GM18519 (cell line): ENCODE results near the gene ZRSR2.
A peak's percentile ranks its signal among the peaks of the same experiment; 100 is the strongest.

Experiments used
- ATAC-seq: cut with Tn5 transposase; IDR thresholded peaks from one replicate; pipeline ENCODE4 v1.9.1; 2021; ENCODE audit warnings: mild to moderate bottlenecking, moderate library complexity; ENCODE audit not compliant: unreplicated experiment, low FRiP score

The ZRSR2 gene

DNA sequence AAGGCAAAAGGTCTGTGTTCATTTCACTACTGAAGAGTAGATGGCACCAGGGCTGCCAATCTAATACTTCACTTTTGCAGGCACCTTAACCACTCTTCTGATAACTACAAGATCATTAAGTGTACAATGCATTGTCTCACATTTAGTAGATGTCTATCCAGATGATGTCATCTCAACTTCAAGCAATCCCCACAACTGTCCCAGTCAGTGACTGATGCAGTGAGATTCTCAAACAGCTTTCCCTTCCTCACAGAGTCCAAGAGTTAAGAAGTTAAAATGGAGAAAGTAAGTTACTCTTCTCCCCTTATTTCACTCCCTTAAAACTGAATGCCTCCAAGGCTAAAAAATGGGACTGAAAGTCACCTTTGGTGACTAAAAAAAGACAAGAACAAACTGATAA is 53.7 kb downstream of the ZRSR2 start:
- ATAC-seq, result no peak

DNA sequence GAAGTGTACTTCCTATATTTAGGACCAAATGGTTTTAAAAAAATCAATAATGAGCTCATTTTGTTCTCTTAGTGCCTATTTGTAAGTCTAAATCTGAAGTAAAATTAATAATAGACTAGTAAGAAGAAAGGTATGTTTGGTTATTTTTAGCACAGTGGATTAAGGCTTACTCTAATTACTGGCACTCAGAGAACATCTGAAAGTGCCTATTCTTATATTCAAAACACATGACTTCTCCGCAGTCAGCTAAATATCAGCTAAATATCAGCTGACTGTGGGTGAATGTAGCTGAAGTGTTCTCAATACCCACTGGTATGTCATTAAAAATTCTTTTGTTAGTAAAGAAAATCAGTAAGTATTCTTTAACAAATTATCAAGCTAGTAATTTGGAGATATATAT is 58.3 kb downstream of the ZRSR2 start:
- no peak for ATAC-seq

DNA sequence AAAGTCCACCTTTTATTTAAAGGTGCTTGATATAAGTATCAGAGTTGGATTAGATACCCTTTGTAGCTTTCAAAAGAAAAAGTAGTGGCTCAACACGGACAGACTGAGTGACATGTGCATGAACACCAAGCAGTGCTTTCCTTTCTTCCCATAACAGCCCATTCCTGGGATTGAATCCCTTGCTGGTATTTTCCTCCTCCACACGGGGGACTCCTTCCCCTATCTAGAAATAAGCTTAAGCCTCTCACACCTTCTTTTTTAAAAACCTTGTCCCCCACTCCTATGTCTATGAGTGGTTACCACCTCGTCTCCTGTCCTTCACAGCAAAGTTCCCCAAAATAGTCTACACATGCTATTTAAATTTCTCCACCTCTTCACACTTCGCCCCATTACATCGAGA is 59.3 kb downstream of the ZRSR2 start:
- ATAC-seq, result no peak

- no peak for ATAC-seq
Measured at GRCh38 chrX:15853586-15854079, 63.3 kb downstream of the ZRSR2 start.

DNA sequence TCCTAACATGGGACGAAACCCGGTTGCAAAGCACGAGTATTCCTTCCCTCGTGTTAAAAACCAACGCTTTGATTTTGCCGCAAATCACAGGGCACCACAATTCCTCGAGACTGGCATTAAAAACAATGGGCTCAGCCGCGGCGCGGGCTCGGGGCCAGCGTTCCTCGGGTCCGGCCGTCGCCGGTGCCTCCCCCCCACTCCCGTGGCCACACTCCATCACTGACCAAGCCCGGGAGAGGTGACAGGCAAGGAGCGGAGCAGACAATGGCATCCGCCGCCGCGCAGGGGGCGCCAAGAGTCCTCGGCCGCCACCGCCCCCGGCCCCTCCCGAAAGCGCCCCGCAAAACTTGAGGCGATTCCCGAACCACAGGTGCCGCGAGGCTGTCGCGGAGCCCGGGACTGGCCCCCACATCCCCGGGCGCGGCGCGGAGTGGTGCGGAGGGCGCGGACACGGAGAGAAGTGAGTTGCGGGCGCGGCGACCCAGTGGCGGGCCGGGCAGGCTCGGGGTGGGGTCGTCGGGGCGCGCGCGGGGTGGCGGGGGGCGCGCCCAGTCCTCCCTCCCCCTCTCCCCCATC is 63.9 kb downstream of the ZRSR2 start:
- no peak for ATAC-seq

- peak; percentile 89 for ATAC-seq
Measured at GRCh38 chrX:15854712-15855567, 64.7 kb downstream of the ZRSR2 start, which contains the start of gene AP1S2. AP1S2 (minus strand) TSS chrX:15854813; CDS start chrX:15852524, 2,289 bp downstream.

DNA sequence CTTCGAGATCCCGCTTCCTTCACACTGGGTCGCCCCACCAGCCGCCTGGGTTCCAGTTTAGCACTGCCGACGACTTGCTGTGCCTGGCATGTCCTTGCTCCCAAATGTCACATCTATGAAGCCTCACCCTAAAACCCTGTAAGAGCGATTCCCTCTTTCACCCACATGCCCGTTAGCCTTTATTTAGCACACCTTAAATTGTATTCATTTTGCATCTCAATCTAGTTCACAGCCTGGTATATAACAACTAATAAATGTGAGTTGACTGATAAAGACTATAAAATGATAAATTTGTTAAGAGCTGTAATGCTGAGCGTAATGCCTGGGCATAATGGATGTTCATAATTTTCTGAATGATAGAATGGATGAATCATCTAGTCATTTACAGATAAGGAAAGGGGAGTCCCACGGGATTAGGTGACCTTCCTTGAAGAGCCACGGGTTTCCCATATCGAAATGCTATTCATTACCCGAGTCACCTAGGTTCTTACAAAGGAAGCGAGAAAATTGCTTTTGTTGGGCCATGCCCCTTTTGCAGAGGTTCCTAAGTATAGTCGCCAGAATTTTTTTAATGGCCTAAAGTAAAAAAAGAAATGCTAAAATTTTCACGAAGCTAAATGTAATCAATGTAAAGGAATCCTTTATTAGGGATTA is 65.4 kb downstream of the ZRSR2 start:
- no peak for ATAC-seq

GRCh38 chrX:15856222-15856587 is 65.9 kb downstream of the ZRSR2 start:
- ATAC-seq, result no peak

DNA sequence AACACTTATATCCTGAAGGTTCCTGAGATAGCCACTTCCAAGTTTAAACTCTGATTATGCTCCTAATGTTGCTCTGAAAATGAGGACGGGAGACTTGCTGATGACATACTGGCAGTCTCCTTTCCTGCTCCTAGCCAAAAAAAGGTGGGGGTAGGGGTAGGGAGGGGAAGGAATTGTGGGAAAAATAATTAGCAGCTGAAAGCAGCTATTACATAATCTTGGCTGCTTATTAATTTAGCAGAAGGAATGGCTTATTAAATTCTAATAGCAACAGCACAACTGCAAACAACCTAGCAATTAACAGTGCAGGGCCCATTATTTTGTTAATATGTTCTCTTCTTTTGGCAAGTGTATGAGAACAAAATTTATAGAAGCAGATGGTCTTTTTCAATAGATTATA is 66.4 kb downstream of the ZRSR2 start:
- ATAC-seq, result no peak

DNA sequence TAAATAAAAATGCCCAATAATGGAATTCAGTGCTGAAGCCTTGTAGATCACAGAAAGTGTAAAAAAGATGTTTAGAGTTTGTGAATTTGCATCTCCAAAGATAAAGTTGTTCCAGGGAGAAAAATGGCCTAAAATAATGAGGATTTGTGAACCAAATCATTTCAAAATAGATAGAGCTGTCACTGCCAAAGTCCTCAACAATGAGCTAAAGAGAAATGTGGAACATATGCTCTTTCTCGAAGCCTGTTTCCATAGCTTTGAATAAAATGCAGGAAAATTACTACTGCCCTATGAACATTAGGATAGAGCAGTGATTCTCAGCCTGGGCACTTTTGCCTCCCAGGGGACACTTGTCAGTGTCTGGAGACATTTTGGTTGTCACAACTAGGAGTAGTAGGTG is 67.8 kb downstream of the ZRSR2 start:
- ATAC-seq, result no peak

- ATAC-seq, result no peak
Measured at GRCh38 chrX:15860921-15861320, 70.6 kb downstream of the ZRSR2 start.

DNA sequence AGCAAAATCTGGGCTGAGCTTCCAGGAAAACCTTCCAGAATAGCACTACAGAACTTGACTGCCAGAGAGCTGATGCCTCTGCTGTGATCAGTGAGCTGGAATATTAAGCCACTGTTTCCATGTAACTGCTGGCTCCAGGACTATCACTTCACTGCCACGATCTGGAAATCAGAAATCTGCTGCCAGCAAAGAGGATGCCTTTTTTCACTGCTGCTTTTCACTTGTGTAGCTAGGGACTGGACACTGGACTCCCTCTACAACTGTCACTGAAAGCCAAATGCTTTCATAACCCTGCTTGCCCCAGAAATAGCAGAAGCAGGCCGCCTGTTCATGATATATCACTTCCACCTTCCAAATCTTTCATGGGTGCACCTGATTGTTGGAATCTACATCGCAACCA is 73.7 kb downstream of the ZRSR2 start:
- ATAC-seq, result no peak

DNA sequence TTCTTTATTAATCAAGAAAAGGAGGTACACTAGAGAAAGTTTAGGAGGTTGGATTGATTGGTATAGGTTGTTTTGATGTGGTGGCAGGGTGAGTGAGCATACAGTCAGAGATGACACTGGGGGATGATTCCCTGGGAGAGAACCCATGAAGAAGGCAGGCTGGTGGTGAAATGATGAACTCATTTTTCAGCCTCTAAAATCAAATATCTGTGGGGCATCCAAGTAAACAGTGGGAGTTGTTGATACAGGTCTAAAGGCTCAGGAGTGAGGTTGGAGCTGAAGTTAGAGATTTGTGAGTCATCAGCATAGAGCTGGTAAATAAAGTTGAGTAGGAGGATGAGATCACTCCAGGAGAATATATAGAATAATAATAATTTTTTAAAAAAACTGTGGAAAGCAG is 74.3 kb downstream of the ZRSR2 start:
- no peak for ATAC-seq

DNA sequence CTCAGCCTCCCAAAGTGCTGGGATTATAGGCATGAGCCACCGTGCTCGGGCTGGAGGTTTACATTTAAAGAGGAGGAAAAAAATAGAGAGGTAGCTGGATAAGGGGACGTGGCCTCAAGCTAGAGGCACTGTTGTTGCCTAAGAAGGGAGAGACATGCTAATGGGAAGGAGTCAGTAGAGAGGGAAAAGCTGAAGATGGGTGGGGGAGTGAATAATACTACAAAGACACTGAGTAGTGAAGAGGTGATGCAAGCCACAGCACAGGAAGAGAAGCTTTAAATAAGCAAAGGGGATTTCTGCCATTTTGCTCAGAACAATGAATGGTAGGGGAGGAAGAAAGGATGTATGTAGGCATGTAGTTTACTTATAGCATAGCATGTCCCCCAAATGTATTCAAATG is 75.9 kb downstream of the ZRSR2 start:
- no peak for ATAC-seq

DNA sequence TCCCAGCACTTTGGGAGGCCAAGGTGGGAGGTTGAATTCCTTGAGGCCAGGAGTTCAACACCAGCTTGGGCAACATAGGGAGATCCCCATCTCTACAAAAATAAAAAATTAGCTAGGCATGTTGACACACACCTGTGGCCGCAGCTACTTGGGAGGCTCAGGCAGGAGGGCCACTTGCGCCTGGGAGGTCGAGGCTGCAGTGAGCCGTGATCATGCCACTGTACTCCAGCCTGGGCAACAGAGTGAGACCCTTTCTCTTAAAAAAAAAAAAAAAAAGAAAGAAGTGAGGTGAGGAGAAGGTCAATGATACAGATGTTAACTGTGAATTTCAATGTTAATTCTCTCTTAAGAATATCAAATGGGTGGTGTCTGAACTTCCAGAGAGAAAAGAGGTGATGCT is 79.4 kb downstream of the ZRSR2 start:
- ATAC-seq, result no peak

GRCh38 chrX:15870310-15870709 is 80.0 kb downstream of the ZRSR2 start:
- no peak for ATAC-seq
